GM21360 (cell line): ENCODE data around the gene CAPN8.
"Not testable (repeated sequence)": the region's sequence is repeated elsewhere in the genome, so short reads cannot be mapped to it uniquely, and the experiment has no call there.

Experiments used
- ATAC-seq: cut with Tn5 transposase; IDR thresholded peaks from one replicate; pipeline ENCODE4 v1.9.1; 2021; ENCODE audit warnings: mild to moderate bottlenecking, moderate library complexity; ENCODE audit not compliant: unreplicated experiment

Gene CAPN8

DNA sequence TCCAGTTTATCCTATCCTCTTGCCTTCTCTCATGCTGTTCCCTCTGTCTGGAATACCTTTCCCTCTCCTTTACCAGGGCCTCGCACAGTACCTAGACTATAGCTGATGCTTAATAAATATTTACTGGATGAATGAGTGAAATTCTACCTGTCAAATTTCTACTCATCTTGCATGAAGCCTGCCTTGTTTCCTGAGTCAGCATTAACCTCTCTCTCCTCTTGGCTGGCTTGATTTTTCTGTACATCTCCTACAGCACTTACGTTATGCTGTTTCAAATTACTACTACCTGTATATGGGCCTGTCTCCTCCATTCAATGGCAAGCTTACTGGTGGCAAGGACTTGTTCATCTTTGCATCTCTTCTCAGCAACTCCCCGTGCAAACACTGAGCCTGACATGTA lies 130.8 kb downstream of the CAPN8 start:
- ATAC-seq, result no peak

- no peak for ATAC-seq
Measured at GRCh38 chr1:223533708-223534107, 131.8 kb downstream of the CAPN8 start.

- ATAC-seq, result no peak
Measured at GRCh38 chr1:223531742-223532341, 133.7 kb downstream of the CAPN8 start.

- no peak for ATAC-seq
Measured at GRCh38 chr1:223525957-223526356, 139.5 kb downstream of the CAPN8 start.

DNA sequence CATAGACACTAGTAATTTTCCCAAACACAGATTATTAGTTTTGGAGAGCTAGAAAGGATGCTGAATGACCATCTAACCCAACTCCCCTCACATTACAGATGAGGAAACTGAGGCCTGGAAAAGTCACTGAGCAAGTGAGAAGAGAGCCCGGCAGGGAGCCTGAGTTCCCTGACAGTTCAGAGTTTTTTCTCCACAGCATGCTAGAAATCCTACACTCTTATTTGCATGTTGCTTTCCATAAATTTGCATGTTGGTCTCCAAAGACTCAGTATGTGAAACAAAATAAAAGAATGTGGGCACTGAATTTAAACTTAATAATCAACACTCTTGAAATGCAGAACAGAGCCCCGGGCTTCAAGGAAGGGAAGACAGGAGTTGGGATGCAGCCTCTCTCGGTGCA lies 140.0 kb downstream of the CAPN8 start:
- no peak for ATAC-seq

DNA sequence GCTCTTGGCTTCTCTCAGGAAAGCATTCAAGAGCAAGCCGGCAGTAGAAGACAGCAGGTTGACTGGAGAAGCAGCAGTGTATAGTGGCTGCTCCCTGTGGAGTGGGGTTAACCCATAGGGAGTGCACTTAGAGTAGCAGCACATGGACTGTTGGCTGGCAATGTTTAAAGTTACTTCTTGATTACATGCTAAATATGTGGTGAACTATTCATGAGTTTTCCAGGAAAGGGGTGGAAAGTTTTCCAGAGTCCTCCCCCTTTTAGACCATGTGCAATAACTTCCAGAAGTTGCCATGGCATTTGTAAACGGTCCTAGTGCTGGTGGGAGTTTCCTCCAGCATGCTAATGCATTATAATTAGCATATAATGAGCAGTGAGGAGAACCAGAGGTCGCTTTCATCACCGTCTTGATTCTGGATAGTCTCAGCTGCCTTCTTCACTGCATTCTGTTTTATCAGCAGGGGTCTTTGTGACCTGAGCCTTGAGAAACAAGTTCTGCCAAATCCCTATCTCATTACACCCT lies 140.5 kb downstream of the CAPN8 start:
- ATAC-seq, result no peak

- no peak for ATAC-seq
Measured at GRCh38 chr1:223521150-223521549, 144.4 kb downstream of the CAPN8 start.

GRCh38 chr1:223520200-223520599 lies 145.3 kb downstream of the CAPN8 start:
- no peak for ATAC-seq

DNA sequence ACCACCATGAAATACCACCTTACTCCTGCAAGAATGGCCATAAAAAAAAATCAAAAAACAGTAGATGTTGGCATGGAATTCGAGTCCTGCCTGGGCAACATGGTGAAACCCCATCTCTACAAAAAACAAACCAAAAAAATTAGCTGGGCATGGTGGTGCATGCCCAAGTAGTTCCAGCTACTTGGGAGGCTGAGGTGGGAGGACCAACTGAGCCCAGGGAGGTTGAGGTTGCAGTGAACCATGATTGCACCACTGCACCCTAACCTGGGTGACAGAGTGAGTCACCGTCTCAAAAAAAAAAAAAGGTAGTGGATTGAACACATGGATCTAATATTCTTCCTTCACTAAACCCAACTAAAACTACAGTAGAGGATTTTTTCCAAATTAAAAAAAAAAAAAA lies 146.4 kb downstream of the CAPN8 start:
- ATAC-seq, result no peak

DNA sequence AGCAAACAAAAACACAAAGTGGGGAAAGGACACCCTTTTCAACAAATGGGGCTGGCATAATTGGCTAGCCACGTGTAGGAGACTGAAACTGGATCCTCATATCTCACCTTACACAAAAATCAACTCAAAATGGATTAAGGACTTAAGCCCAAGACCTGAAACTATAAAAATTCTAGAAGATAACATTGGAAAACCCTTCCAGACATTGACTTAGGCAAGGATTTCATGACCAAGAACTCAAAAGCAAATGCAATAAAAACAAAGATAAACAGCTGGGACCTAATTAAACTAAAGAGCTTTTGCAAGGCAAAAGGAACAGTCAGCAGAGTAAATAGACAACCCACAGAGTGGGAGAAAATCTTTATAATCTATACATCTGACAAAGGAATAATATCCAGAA lies 146.9 kb downstream of the CAPN8 start:
- ATAC-seq, result not testable (repeated sequence)

- no peak for ATAC-seq
Measured at GRCh38 chr1:223515926-223516325, 149.6 kb downstream of the CAPN8 start.

DNA sequence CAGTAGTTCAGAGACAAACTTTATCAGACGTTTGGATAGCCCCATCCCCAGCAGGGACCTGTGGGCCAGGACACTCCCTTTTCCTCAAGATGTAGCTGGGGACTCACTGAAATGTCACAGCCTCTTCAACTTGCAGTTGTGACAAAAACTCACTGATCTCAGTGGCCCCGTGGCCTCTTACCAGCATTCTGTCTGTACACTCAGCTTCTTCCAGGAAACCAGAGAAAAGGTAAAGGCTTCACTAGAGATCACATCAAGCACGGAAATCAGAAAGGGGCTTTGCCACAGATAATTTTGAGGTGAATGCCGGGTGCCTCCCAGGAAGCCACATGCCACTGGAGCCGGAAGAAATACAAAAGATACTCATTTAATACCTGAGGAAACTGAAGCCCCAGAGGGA lies 150.1 kb downstream of the CAPN8 start:
- no peak for ATAC-seq

- no peak for ATAC-seq
Measured at GRCh38 chr1:223514644-223515043, 150.9 kb downstream of the CAPN8 start.

GRCh38 chr1:223513309-223513708 lies 152.2 kb downstream of the CAPN8 start:
- ATAC-seq, result no peak

- ATAC-seq, result no peak
Measured at GRCh38 chr1:223512057-223512456, 153.4 kb downstream of the CAPN8 start.

- no peak for ATAC-seq
Measured at GRCh38 chr1:223508796-223509195, 156.7 kb downstream of the CAPN8 start.

DNA sequence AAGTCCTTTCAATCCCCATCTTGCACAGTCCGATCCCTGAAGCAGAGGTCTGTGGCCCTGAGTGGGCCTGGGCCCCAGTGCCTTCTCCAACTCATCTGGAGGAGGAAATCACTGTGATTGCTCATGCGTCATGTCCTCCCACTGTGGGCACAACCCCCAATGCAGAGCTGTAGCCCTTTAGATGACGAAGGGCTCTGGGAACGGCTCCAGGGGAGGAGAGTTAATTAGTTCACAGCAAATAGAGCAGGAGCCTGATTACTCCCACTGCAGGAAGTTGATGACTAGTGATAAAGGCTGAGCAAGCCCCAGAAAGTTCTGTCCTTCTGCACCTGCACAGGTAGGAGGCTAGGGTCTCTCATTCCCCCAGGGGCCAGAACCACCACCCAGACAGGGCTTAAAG lies 160.8 kb downstream of the CAPN8 start:
- no peak for ATAC-seq

- no peak for ATAC-seq
Measured at GRCh38 chr1:223503348-223503747, 162.2 kb downstream of the CAPN8 start.

DNA sequence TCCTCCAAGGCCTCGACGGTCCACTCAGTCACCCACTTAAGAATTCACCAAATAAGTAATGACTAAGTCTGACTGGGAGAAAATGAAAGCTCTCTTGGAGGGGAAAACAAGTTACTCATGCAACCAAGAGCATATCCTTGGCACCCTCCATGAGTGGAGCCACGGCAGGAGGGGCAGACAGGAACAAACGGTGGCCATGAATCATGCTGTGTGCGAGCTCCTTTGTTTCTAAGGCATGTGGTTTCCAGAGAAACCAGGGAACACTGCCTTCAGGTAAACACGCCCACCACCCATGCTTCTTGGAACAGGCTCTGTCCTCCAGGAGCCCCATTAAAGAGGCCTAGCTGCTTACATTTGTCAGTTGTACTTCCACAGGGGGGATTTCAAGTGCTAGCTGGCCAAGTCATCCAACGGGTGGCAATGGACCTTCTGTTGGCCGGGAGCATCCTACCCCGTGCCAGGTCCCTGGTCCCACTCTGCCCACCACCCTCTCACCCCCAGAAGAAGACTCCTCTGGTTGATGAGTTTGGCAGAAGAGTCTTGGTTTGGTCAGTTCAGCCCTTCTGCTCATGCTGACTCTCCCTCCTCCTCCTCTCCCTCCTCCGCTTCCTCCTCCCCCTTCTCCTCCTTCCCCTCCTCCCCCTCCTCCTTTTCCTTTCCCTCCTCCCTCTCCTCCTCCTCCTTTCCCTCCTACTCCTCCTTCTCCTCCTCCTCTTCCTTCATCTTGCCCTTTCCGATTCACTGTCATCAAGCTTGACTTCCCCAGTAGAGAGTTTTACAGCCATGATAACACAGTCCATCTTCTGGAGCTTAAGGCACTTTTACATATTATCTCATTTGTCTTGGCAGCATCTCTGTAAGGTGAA lies 164.7 kb downstream of the CAPN8 start:
- no peak for ATAC-seq

DNA sequence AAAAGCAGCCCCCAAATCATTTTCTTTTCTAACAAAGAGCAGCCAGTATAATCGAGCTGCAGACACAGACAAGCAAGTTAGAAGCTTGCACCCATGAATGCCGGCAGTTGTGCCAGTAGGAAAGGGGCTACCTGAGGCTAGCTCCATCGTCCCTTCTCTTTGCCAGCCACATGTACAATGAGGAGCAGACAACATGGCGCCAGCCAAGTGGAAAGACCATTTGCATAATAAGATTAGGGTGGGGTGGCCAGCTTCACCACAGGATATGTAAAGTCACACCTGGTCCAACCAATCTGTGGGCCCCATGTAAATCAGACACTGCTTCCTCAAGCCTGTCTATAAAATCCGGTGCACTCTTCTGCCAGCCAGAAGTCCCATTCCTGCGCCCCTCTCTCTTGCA lies 168.6 kb downstream of the CAPN8 start:
- no peak for ATAC-seq

- ATAC-seq, result no peak
Measured at GRCh38 chr1:223494926-223495645, 170.4 kb downstream of the CAPN8 start.

DNA sequence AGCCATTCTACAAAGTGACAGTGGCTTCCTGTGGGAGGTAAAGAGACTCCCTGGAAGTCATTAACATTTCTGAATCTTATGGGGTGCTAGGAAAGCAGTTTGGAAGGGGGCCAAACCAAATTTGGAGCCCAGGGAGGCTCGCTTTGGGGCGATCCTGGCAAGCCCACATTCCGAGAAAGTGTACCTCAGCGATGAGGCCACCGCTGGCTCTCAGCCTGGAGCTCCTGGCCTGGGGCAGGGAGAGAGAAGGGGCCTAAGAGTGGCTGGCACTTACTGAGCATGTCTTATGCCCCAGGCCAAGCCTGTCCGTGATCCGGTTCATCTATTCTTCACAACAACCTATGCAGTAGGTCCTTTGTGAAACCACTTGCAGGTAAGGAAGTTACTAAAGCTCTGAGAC lies 173.5 kb downstream of the CAPN8 start:
- ATAC-seq, result no peak
